Measurements from ENCODE around the gene HOXD8.

Gene HOXD8

GRCh38 chr2:176172895-176173566, 43.5 kb downstream of the HOXD8 start:
- DNase-seq = no peak
- Histone ChIP-seq H3K9me3 (ENCODE audit: control insufficient read depth, low read length) (no peaks in the 10 kb centered on the region), H2BK120ac (ENCODE audit: low read depth, low read length) (no peak overlapping the region), H2BK5ac (ENCODE audit: low read depth, low read length, poor library complexity, severe bottlenecking) (no peak overlapping the region), H3K23ac (ENCODE audit: low read length in 2 of 2) (no peak overlapping the region), H3K27me3 (ENCODE audit: control insufficient read depth in 1 of 2, insufficient read depth in 1 of 2, low read length in 2 of 2) (peaks cover 7 to 88% of the 10 kb centered on the region in 2 experiments), H3K9ac (ENCODE audit: low read length) (no peak overlapping the region), H3K18ac (ENCODE audit: low read depth in 1 of 2, low read length in 2 of 2) (no peak overlapping the region), H2AK5ac (ENCODE audit: low read length, severe bottlenecking) (no peak overlapping the region), H2AFZ (ENCODE audit: low read depth, low read length) (no peak overlapping the region), H2BK12ac (ENCODE audit: low read length in 2 of 2) (no peak overlapping the region), H4K91ac (ENCODE audit: low read length) (no peak overlapping the region), H3K4ac (ENCODE audit: low read depth in 1 of 2, low read length in 2 of 2) (no peak overlapping the region), H3K14ac (ENCODE audit: low read length in 2 of 2) (no peak overlapping the region), H3K4me3 (ENCODE audit: insufficient read depth in 1 of 2, low read depth in 1 of 2, low read length in 2 of 2) (no peak overlapping the region), H3K79me1 (replicated peaks; ENCODE audit: low read length, poor library complexity, severe bottlenecking) (no peaks in the 10 kb centered on the region), H3K36me3 (ENCODE audit: control insufficient read depth in 1 of 2, insufficient read depth in 2 of 2, low read depth in 1 of 2, low read length in 2 of 2) (no peaks in the 10 kb centered on the region), H3K4me2 (ENCODE audit: low read length, poor library complexity, severe bottlenecking) (no peak overlapping the region), H2BK15ac (ENCODE audit: low read depth, poor library complexity, severe bottlenecking) (no peak overlapping the region), H3K27ac (ENCODE audit: low read length, poor library complexity, severe bottlenecking) (no peak overlapping the region), H3K4me1 (ENCODE audit: control insufficient read depth, insufficient read depth, low read depth, low read length) (peaks cover 23% of the 10 kb centered on the region), H4K8ac (ENCODE audit: low read length) (no peak overlapping the region)
- WGBS = 19% methylated on average over 6 of the region's 14 CpGs

- Histone ChIP-seq H3K4ac (ENCODE audit: low read depth in 1 of 2, low read length in 2 of 2) (no peak overlapping the region), H3K14ac (ENCODE audit: low read length in 2 of 2) (no peak overlapping the region), H3K27me3 (ENCODE audit: control insufficient read depth in 1 of 2, insufficient read depth in 1 of 2, low read length in 2 of 2) (peaks cover 7 to 93% of the 10 kb centered on the region in 2 experiments), H3K4me2 (ENCODE audit: low read length, poor library complexity, severe bottlenecking) (no peak overlapping the region), H2BK120ac (ENCODE audit: low read depth, low read length) (no peak overlapping the region), H3K36me3 (ENCODE audit: control insufficient read depth in 1 of 2, insufficient read depth in 2 of 2, low read depth in 1 of 2, low read length in 2 of 2) (peaks cover 0 to 2% of the 10 kb centered on the region in 2 experiments), H3K4me3 (ENCODE audit: insufficient read depth in 1 of 2, low read depth in 1 of 2, low read length in 2 of 2) (peak overlapping the region in 1 of 2 experiments; percentile 55), H2BK5ac (ENCODE audit: low read depth, low read length, poor library complexity, severe bottlenecking) (no peak overlapping the region), H2AFZ (ENCODE audit: low read depth, low read length) (no peak overlapping the region), H3K27ac (ENCODE audit: low read length, poor library complexity, severe bottlenecking) (no peak overlapping the region), H3K23ac (ENCODE audit: low read length in 2 of 2) (no peak overlapping the region), H3K9me3 (ENCODE audit: control insufficient read depth, low read length) (no peaks in the 10 kb centered on the region), H2BK12ac (ENCODE audit: low read length in 2 of 2) (no peak overlapping the region), H2AK5ac (ENCODE audit: low read length, severe bottlenecking) (no peak overlapping the region), H3K9ac (ENCODE audit: low read length) (peak overlapping the region; percentile 63), H4K91ac (ENCODE audit: low read length) (no peak overlapping the region), H2BK15ac (ENCODE audit: low read depth, poor library complexity, severe bottlenecking) (no peak overlapping the region), H4K8ac (ENCODE audit: low read length) (no peak overlapping the region), H3K4me1 (ENCODE audit: control insufficient read depth, insufficient read depth, low read depth, low read length) (peaks cover 29% of the 10 kb centered on the region), H3K18ac (ENCODE audit: low read depth in 1 of 2, low read length in 2 of 2) (no peak overlapping the region), H3K79me1 (replicated peaks; ENCODE audit: low read length, poor library complexity, severe bottlenecking) (no peaks in the 10 kb centered on the region)
- 7% methylated on average over 2 of the region's 7 CpGs for WGBS
- DNase-seq = no peak
Observed at GRCh38 chr2:176173567-176174381, 44.3 kb downstream of the HOXD8 start.

GRCh38 chr2:176174382-176174823, 44.9 kb downstream of the HOXD8 start:
- no peak overlapping the region for H4K8ac ChIP-seq (ENCODE audit: low read length)
- H3K36me3 ChIP-seq (ENCODE audit: control insufficient read depth in 1 of 2, insufficient read depth in 2 of 2, low read depth in 1 of 2, low read length in 2 of 2) = peaks cover 0 to 2% of the 10 kb centered on the region in 2 experiments
- peaks cover 13 to 93% of the 10 kb centered on the region in 2 experiments for H3K27me3 ChIP-seq (ENCODE audit: control insufficient read depth in 1 of 2, insufficient read depth in 1 of 2, low read length in 2 of 2)
- H3K9me3 ChIP-seq (ENCODE audit: control insufficient read depth, low read length) = no peaks in the 10 kb centered on the region
- peak overlapping the region in 1 of 2 experiments; percentile 55 for H3K4me3 ChIP-seq (ENCODE audit: insufficient read depth in 1 of 2, low read depth in 1 of 2, low read length in 2 of 2)
- H3K79me1 ChIP-seq (replicated peaks; ENCODE audit: low read length, poor library complexity, severe bottlenecking) = no peaks in the 10 kb centered on the region
- H2AFZ ChIP-seq (ENCODE audit: low read depth, low read length) = no peak overlapping the region
- no peak overlapping the region for H3K27ac ChIP-seq (ENCODE audit: low read length, poor library complexity, severe bottlenecking)
- H2AK5ac ChIP-seq (ENCODE audit: low read length, severe bottlenecking) = no peak overlapping the region
- H3K9ac ChIP-seq (ENCODE audit: low read length) = peak overlapping the region; percentile 63
- H3K4me1 ChIP-seq (ENCODE audit: control insufficient read depth, insufficient read depth, low read depth, low read length) = peaks cover 29% of the 10 kb centered on the region
- H2BK15ac ChIP-seq (ENCODE audit: low read depth, poor library complexity, severe bottlenecking) = no peak overlapping the region
- no peak overlapping the region for H3K18ac ChIP-seq (ENCODE audit: low read depth in 1 of 2, low read length in 2 of 2)
- no peak overlapping the region for H2BK5ac ChIP-seq (ENCODE audit: low read depth, low read length, poor library complexity, severe bottlenecking)
- WGBS = 3% methylated on average over 14 of the region's 14 CpGs
- no peak overlapping the region for H2BK120ac ChIP-seq (ENCODE audit: low read depth, low read length)
- H3K4ac ChIP-seq (ENCODE audit: low read depth in 1 of 2, low read length in 2 of 2) = no peak overlapping the region
- no peak overlapping the region for H3K14ac ChIP-seq (ENCODE audit: low read length in 2 of 2)
- no peak overlapping the region for H4K91ac ChIP-seq (ENCODE audit: low read length)
- H3K4me2 ChIP-seq (ENCODE audit: low read length, poor library complexity, severe bottlenecking) = peak overlapping the region; percentile 55
- no peak overlapping the region for H3K23ac ChIP-seq (ENCODE audit: low read length in 2 of 2)
- DNase-seq = no peak
- no peak overlapping the region for H2BK12ac ChIP-seq (ENCODE audit: low read length in 2 of 2)

All from mesenchymal stem cell (in vitro differentiated cells and primary cell).